Stimulated activated CD8-positive, alpha-beta memory T cell treated with anti-CD3 and anti-CD28 coated beads, Interleukin-4, amount 100 ng/mL, for 24 hours (primary cell): Measurements from ENCODE around the gene VASN.

ENCODE experiments used
- DNase-seq: peaks from one replicate; pipeline ENCODE4 v3.0.0-alpha.2; 2020; ENCODE audit warnings: low read depth

Gene VASN

DNA sequence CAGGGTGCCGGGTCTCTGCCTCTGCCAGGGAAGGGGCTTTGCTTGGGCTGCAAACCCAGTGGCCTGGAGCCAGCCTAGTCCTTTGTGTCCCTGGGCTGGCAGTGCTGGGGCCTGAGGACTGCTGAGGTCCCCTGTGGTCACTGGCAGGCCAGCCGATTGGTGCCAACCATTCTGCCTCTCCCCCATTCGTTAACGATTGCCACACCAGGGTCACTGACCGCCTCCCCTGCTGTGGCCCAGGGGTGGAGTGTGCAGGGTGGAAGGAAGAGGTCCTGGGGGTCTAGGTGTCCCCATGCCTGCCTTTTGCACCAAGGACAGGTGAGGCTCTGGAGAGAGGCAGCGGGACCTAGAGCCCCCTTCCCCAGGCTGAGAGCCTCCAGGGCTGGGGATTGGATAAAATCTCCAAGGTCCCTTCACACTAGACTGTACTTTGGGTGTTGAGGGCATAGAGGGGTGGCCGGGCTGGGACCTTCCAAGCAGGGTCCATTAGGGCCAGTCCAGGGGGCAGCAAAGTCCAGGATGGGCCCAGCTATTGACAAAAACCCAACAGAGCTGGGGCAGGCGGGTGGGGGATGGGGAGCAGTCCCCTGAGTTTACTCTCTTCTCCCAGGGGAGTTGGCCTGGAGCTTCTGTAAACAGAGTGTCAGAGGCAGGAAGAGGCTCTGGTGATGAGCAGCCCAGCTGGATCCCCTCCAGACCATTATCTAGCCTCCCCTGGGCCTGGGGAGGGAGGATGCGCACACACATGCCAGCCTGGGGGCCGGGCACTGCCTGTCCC, 1.1 kb downstream of the VASN start:
- DNase-seq: no peak

- DNase-seq: no peak
Measured at GRCh38 chr16:4373356-4373908, 1.8 kb downstream of the VASN start.

DNA sequence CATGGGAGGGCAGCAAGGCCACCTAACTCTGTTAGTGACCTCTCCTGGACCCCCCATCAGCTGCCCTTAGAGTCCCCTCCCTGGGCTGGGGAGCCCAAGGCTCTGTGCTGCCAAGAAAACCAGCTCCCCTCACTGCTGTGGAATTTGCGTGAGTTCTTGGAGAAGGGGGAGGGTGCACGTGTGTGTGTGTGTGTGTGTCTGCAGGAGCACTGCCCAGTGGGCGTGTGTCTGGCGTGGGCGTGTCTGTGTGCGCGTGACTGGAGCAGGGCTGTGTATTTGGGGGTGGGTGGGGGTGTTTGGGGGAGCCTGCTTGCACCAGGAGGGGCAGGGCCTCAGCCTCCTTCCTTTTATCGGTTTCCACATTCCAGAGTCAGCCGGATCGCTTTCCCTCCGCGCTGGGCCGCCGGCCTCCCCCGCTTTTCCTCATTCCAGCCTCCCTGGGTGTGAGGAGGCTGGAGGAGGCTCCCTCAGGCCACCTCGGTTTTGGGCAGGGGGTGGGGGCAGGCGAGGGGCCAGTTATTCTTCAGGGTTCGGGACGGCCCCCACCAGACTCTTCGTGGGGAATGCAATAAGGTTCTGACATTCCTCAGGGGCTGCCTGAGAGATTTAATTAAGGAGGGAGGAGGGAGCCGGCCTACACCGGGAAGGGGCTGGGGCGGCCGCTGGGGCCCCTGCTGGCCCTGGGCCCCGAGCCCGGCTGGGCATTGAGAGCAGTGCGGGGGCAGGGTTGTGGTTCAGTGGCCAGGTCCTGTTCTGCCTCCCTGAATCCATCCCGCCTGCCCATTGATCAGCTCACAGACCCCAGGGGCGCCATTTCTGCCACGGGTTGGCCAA, 2.5 kb downstream of the VASN start:
- DNase-seq: no peak

- DNase-seq: no peak
Measured at GRCh38 chr16:4375717-4376116, 4.1 kb downstream of the VASN start.

DNA sequence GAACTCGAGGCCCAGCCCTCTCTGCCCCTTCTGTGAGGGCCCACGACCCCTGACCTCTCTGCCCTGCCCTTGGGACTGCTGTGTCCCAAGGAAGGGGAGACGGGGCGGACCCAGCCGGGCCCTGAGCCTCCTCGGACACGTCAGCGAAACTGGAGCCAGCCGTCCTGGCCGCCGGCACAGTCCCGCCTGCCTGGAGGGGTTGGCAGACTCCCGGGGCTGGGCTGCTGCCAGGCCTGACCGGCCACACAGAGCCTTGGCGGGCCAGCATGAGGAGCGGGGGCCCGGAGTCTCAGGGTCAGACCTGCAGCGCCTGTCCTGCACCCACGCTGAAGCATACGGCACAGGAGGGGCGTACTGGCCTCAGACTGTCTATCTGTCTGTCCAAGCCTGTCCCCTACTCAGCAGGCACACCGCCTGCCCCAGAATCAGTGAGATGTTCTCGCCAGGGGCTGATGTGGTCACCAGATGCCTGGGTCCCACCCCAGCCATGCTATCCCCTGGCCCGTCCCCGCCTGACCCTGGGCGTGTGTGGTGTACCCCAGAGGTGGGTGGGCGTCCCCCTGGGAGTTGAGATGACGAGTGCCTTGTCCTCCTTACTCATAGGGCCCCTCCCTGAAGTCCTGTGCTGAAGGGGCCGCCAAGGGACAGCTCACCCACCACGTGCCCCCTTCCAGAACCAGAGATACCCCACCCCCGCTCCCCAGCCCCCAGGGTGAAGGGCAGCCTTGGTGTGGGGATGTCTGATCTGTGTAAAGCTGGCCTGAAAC, 4.7 kb downstream of the VASN start:
- DNase-seq: no peak

DNA sequence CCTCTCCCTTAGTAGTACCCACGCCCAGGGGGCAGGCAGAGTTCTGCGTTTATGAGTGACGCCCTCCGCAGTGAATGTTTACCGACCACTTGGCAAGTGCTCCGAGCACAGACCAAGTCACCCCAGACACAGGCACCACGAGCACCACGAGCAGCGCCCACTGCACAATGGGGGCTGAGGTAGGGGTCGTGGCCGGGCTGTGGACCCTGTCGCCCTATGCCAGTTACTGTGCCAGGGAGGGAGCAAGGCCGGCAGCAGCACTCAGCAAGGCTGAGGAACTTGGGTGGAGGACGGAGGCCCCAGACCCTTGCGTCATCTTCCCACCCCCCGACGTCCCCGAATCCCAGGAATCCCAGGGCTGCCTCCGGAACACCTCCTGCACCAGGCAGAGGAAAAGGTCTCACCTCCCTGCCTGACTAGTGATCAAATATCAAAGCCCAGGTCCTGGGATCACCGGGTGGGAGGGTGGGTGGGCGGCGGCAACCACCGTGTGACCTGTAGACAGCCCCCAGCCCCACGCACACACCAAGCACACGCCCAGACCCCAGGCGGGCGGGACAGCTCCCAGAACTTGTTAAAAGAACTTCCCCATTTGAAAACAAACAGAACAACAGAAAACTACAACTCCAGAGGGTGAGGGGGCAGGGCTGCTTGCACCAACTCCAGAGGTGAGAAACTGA, 5.4 kb downstream of the VASN start:
- DNase-seq: no peak

GRCh38 chr16:4377573-4378154, 6.0 kb downstream of the VASN start:
- DNase-seq: no peak

- DNase-seq: no peak
Measured at GRCh38 chr16:4378161-4378666, 6.6 kb downstream of the VASN start.

DNA sequence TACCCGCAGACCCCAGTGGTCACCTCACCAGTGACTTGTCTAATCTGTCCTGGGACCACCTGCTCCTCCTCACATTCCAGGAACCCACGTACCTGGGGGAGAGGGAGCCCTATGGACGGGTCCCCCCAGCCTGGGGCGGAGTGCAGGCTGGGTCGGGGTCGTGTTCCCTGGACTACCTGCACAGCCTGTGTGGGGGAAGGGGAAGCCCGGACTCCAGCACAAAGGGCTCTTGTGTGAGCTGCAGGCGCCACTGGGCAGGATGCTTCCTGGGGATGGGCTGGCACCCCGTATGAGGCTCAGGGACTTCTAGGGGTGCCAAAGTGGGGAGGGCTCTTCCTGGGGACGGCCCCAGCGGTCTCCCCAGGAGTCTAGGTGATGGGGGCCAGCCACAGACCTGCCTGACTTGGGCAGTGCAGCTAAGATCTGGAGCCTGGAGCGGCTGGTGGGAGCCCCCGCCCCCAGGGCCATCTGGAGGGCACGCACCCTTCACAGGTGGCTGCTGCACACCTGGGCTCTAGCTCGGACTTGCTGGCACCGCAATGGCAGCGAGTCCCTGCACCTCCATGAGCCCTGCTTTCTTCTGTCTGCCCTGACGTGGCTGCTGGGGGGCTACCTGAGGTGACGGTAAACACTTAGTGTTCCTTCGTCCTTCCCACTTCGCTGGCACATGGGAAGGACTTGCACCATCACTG, 7.5 kb downstream of the VASN start:
- DNase-seq: no peak

DNA sequence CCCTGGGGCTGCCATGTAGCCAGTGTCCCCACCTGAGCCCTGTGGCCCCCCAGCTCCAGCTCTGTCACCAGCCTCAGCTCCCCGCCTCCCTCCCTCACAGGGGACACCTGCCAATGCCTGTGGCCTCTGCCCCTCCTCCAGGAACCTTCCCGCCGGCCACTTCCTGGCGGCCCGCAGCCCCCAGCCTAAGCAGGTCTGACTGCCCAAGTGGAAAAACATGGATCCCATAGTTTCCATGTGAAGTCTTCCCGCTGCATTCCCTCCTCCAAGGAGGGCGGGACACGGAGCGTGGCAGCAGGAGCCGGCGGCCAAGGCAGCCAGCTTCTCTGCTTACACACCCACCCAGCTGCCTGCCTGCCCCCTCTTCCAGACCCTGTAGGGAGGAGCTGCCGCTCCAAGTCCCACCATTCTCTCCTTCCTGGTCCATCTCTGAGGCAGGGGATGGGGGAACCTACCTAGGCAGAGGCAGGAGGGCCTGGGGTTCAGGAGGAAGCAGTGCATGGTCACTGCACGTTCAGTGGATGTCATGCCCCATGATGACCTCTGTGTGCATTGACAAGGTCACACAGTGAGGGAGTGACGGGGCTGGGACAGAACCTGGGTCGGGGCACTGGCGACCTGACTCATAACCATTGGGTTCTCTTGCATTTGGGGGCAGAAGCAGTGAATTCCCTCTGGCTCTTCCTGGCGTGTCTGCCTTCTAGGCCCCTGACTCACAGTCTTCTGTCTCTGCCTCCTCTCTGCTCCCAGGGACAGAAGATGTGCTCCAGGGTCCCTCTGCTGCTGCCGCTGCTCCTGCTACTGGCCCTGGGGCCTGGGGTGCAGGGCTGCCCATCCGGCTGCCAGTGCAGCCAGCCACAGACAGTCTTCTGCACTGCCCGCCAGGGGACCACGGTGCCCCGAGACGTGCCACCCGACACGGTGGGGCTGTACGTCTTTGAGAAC, 8.7 kb downstream of the VASN start:
- no peak for DNase-seq

DNA sequence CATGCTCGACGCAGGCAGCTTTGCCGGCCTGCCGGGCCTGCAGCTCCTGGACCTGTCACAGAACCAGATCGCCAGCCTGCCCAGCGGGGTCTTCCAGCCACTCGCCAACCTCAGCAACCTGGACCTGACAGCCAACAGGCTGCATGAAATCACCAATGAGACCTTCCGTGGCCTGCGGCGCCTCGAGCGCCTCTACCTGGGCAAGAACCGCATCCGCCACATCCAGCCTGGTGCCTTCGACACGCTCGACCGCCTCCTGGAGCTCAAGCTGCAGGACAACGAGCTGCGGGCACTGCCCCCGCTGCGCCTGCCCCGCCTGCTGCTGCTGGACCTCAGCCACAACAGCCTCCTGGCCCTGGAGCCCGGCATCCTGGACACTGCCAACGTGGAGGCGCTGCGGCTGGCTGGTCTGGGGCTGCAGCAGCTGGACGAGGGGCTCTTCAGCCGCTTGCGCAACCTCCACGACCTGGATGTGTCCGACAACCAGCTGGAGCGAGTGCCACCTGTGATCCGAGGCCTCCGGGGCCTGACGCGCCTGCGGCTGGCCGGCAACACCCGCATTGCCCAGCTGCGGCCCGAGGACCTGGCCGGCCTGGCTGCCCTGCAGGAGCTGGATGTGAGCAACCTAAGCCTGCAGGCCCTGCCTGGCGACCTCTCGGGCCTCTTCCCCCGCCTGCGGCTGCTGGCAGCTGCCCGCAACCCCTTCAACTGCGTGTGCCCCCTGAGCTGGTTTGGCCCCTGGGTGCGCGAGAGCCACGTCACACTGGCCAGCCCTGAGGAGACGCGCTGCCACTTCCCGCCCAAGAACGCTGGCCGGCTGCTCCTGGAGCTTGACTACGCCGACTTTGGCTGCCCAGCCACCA, 9.7 kb downstream of the VASN start:
- no peak for DNase-seq

DNA sequence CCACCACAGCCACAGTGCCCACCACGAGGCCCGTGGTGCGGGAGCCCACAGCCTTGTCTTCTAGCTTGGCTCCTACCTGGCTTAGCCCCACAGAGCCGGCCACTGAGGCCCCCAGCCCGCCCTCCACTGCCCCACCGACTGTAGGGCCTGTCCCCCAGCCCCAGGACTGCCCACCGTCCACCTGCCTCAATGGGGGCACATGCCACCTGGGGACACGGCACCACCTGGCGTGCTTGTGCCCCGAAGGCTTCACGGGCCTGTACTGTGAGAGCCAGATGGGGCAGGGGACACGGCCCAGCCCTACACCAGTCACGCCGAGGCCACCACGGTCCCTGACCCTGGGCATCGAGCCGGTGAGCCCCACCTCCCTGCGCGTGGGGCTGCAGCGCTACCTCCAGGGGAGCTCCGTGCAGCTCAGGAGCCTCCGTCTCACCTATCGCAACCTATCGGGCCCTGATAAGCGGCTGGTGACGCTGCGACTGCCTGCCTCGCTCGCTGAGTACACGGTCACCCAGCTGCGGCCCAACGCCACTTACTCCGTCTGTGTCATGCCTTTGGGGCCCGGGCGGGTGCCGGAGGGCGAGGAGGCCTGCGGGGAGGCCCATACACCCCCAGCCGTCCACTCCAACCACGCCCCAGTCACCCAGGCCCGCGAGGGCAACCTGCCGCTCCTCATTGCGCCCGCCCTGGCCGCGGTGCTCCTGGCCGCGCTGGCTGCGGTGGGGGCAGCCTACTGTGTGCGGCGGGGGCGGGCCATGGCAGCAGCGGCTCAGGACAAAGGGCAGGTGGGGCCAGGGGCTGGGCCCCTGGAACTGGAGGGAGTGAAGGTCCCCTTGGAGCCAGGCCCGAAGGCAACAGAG, 10.5 kb downstream of the VASN start:
- no peak for DNase-seq

DNA sequence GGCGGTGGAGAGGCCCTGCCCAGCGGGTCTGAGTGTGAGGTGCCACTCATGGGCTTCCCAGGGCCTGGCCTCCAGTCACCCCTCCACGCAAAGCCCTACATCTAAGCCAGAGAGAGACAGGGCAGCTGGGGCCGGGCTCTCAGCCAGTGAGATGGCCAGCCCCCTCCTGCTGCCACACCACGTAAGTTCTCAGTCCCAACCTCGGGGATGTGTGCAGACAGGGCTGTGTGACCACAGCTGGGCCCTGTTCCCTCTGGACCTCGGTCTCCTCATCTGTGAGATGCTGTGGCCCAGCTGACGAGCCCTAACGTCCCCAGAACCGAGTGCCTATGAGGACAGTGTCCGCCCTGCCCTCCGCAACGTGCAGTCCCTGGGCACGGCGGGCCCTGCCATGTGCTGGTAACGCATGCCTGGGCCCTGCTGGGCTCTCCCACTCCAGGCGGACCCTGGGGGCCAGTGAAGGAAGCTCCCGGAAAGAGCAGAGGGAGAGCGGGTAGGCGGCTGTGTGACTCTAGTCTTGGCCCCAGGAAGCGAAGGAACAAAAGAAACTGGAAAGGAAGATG, 11.2 kb downstream of the VASN start:
- no peak for DNase-seq

- no peak for DNase-seq
Measured at GRCh38 chr16:4383591-4384444, 12.2 kb downstream of the VASN start.

GRCh38 chr16:4384509-4384942, 12.9 kb downstream of the VASN start:
- no peak for DNase-seq
